ENCODE results near the gene FN3KRP.
A peak's percentile ranks its signal among the peaks of the same experiment; 100 is the strongest.

Gene FN3KRP

GRCh38 chr17:82674656-82675475 lies 41.6 kb upstream of the FN3KRP start:
- DNase-seq (ENCODE audit: insufficient read length, low spot score): no peak
- TF ChIP-seq CTCF (IDR thresholded peaks at IDR 0.05; ENCODE audit: insufficient read depth, missing control alignments): no peak
- FAIRE-seq: no peak

DNA sequence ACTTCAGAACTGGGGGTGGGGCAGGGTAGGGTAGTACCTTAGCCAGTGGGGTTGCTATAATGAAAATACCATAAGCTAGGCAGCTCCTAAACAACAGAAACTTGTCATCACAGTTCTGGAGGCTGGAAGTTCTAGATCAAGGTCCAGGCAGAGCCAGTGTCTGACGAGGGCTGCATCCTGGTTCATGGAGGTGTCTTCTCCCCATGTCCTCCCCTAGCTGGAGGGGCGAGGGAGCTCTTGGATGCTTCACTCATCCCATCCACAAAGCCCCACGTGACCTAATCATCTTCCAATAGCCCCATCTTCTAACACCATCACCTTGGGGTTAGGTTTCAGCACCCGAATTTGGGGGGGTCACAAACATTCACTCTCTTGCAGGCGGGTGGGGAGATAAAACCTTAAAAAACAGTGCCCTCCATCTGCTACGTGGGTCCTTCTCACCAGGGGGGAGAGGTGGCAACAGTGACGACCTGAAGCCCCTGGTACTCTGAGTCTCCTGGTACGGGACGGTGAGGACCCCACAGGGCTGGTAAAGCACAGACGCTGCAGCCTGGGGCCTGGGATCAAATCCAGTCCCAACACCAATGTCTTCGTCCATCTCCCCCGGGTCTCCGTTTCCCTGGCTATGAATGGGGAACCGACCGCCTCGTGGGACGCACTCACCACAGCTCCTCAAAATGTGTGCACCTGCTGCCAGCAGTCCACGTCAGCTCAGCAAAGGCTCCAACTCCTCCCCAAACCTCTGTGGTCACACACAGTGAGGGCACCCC lies 40.8 kb upstream of the FN3KRP start:
- no peak for TF ChIP-seq CTCF (IDR thresholded peaks at IDR 0.05; ENCODE audit: insufficient read depth, missing control alignments)
- DNase-seq (ENCODE audit: insufficient read length, low spot score): no peak
- no peak for FAIRE-seq

DNA sequence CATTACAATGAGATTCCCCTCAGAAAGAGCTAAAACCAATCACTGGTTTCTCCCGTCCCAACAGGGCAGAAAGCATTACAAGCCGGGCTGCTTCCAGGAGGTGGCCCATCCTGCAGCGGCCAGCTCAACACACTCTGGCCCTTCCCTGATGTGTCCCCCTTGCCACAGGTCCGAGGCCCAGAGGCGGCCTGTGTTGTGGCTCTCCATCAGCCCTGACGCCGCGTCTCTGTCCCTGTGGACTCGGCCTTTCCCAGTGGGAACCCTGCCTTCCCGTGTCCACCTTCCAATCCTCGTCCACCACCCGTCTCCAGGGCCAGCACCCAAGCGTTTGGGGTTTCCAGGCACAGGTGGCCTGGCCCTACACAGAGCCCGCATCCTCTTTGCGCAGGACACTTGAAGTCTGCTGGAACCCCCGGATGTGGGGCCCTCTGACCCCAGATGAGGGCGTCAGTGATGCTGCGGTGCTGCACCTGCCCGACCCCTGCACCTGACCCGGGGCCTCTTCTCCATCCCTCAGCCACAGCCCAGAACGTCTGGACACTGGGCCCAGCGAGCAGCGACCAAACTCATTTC lies 39.1 kb upstream of the FN3KRP start:
- DNase-seq (ENCODE audit: insufficient read length, low spot score) (no peak), FAIRE-seq (no peak)
- TF ChIP-seq CTCF (IDR thresholded peaks at IDR 0.05; ENCODE audit: insufficient read depth, missing control alignments): no peak

- FAIRE-seq (no peak), DNase-seq (ENCODE audit: insufficient read length, low spot score) (no peak)
- no peak for TF ChIP-seq CTCF (IDR thresholded peaks at IDR 0.05; ENCODE audit: insufficient read depth, missing control alignments)
These were observed 38.1 kb upstream of the FN3KRP start for GRCh38 chr17:82678265-82678891.

DNA sequence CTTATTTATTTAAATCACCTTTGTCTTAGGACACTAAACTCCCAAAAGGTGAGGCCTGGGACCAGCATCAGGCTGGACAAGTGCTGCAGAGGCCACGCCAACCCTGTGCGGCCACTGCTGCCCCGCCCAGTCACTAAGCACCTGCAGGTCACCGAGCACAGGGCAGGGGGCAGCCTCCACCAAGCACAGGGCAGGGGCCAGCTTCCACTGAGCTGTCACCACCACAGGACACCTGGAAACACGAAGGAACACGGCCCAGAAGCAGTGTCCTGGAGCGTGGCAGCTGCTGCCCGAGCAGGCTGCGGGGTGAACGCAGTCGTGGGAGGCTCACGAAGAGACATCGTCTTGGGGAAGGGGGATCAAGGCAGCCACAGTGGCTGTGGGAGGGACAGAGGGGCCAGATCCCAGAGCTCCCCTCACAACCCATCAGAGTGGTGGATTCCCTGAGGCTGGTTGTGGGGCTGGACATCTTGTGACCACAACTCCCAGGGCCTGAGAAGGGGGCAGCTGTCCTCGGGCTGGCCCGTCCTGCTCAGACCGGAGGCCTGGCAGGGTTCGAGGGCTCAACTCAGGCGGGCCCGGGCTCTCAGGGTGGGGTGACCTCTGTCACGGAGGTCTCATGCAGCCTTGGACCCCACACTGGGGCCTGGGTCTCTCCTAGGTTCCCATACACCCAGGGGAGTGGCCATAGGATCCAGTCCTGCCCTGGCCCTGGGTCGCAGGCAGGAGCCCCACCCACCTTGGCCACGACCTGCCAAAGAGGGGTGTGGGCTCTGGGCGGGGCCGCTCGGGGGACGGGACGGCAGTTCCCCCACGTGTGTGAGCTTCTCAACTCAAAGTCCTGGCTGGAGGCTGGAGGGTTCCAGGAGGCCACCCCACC lies 36.7 kb upstream of the FN3KRP start:
- DNase-seq (ENCODE audit: insufficient read length, low spot score) (no peak), FAIRE-seq (no peak)
- TF ChIP-seq CTCF (IDR thresholded peaks at IDR 0.05; ENCODE audit: insufficient read depth, missing control alignments): peak; percentile 6

DNA sequence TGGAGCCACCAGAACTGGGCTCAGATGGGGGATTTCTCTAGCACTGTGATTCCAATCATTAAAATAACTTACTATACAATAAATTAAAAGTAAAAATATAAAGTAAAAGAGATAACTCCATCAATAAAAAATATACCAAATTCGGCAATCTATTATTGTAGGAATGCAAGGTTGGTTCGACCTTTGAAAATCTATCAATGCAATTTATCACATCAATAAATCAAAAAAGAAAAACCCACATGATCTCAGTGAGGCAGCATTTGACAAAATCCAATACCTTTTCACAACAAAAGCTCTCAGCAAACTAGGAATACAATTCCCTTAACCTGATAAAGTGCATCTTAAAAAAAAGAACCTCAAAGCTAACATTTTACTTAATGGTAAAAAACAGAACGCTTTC lies 35.0 kb upstream of the FN3KRP start:
- FAIRE-seq (no peak), DNase-seq (ENCODE audit: insufficient read length, low spot score) (no peak)
- no peak for TF ChIP-seq CTCF (IDR thresholded peaks at IDR 0.05; ENCODE audit: insufficient read depth, missing control alignments)

All from D721Med (cell line).